GM23248 (cell line): ENCODE results near the gene UBASH3A. TPM values are rescaled to one million over a fixed set of nuclear protein-coding genes. Genes with fewer than 3 reads are reported as not detected.
"Not testable (repeated sequence)": the region's sequence is repeated elsewhere in the genome, so short reads cannot be mapped to it uniquely, and the experiment has no call there.

ENCODE experiments used
- DNase-seq: peaks from one replicate; pipeline ENCODE4 v3.0.0-alpha.2; 2015
- H2AFZ ChIP-seq: fragments of 200-600 bp; sonication (generic); 2 replicates; pipeline ENCODE4 v1.6.1; 2016; ENCODE audit warnings: antibody characterized with exemption
- H3F3A ChIP-seq: fragments of 200-600 bp; sonication (generic); 2 replicates; pipeline ENCODE4 v1.6.1; 2016; ENCODE audit warnings: mild to moderate bottlenecking, antibody characterized with exemption, mixed run types; ENCODE audit not compliant: insufficient read depth
- H3K27ac ChIP-seq: fragments of 200-600 bp; sonication (generic); 2 replicates; pipeline ENCODE4 v1.5.1; 2016; ENCODE audit warnings: mild to moderate bottlenecking
- H3K27me3 ChIP-seq: fragments of 200-600 bp; sonication (generic); replicated peaks from 2 replicates; pipeline ENCODE4 v1.6.1; 2016; ENCODE audit warnings: mild to moderate bottlenecking; ENCODE audit not compliant: insufficient read depth
- H3K36me3 ChIP-seq: fragments of 200-600 bp; sonication (generic); 2 replicates; pipeline ENCODE4 v1.6.1; 2016; ENCODE audit warnings: low read depth, mild to moderate bottlenecking
- H3K4me1 ChIP-seq: fragments of 200-600 bp; sonication (generic); 2 replicates; pipeline ENCODE4 v1.6.1; 2016; ENCODE audit warnings: mild to moderate bottlenecking; ENCODE audit not compliant: insufficient read depth
- H3K4me2 ChIP-seq: fragments of 200-600 bp; sonication (generic); one replicate; pipeline ENCODE4 v1.6.1; 2016; ENCODE audit warnings: mild to moderate bottlenecking; ENCODE audit not compliant: unreplicated experiment
- H3K4me3 ChIP-seq: fragments of 200-600 bp; sonication (generic); 2 replicates; pipeline ENCODE4 v1.5.1; 2016; ENCODE audit warnings: mild to moderate bottlenecking
- H3K79me2 ChIP-seq: fragments of 200-600 bp; sonication (generic); 2 replicates; pipeline ENCODE4 v1.6.1; 2016; ENCODE audit warnings: mild to moderate bottlenecking; ENCODE audit not compliant: insufficient read depth
- H3K9ac ChIP-seq: fragments of 200-600 bp; sonication (generic); 2 replicates; pipeline ENCODE4 v1.6.1; 2016; ENCODE audit warnings: mild to moderate bottlenecking
- H3K9me2 ChIP-seq: fragments of 200-600 bp; sonication (generic); 2 replicates; pipeline ENCODE4 v1.6.1; 2016; ENCODE audit warnings: mixed run types, mild to moderate bottlenecking, moderate library complexity; ENCODE audit not compliant: insufficient read depth
- H3K9me3 ChIP-seq: fragments of 200-600 bp; sonication (generic); one replicate; pipeline ENCODE4 v1.6.1; 2017; ENCODE audit warnings: low read depth
- H4K20me1 ChIP-seq: fragments of 200-600 bp; sonication (generic); 2 replicates; pipeline ENCODE4 v1.6.0; 2016; ENCODE audit not compliant: insufficient read depth
- EZH2 ChIP-seq: fragments of 200-600 bp; sonication (generic); IDR thresholded peaks from 2 replicates; pipeline ENCODE4 v1.6.1; 2018; ENCODE audit warnings: antibody characterized with exemption, mild to moderate bottlenecking; ENCODE audit not compliant: insufficient read depth, poor library complexity, severe bottlenecking
- EZH2phosphoT487 ChIP-seq: fragments of 200-600 bp; sonication (generic); IDR thresholded peaks from 2 replicates; pipeline ENCODE4 v1.6.1; 2018; ENCODE audit warnings: antibody characterized with exemption, moderate library complexity, mild to moderate bottlenecking, low read depth; ENCODE audit not compliant: insufficient read depth
- WGBS, 2 experiments: methylation state at CpG; one replicate each; pipeline ENCODE4 v1.1.6; 2015 to 2017; ENCODE audit warnings: low lambda C conversion rate in 2 of 2, low coverage in 1 of 2; ENCODE audit errors: missing lambda C conversion rate in 2 of 2; 5-methylcytosine and 5-hydroxymethylcytosine counted together
- in situ Hi-C: fragments of 300-500 bp; cut with MboI; formaldehyde crosslinking; loops from 2 replicates; pipeline ENCODE4 v1.15.0; 2020
- polyA plus RNA-seq: library from polyadenylated mRNA; unstranded; fragments of >200 nt; fragmentation: Nextera tagmentation; extraction: Ambion mirVana; gene quantifications from 2 replicates; pipeline ENCODE4 v1.2.1, GENCODE V29; 2016
- total RNA-seq: library from RNA; depleted of rRNA; stranded (reverse); fragments of >200 nt; shearing (Covaris generic); gene quantifications from 2 replicates; pipeline ENCODE4 v1.2.3, GENCODE V29; 2014

The UBASH3A gene
- total and polyA plus RNA-seq, 2 experiments from 2014 or later, result not detected

DNA sequence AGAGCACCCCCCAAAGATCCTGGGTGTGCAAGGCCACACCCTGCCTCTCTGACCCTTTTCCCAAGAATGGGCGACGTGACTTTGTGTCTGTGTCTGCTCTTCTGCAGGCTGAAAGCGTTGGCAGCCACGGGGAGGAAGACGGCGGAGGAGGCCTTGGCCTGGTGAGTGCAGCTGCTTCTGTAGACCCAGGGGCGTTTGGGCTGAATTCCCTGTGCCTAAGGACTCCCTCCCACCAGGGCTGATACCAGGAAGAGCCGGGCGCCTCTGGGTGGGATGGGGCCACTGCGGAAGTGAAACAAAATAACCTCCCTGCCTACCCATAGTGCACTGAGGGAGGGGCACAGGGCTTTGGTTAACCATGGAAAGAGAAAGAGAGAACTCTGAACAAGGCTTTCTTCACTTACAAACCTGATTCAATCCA, 2.5 kb downstream of the UBASH3A start:
- H3K9me3 ChIP-seq, result no peaks in the 10 kb centered on the region
- H3K79me2 ChIP-seq, result no peaks in the 10 kb centered on the region
- TF ChIP-seq EZH2 (no peak), EZH2phosphoT487 (no peak)
- peaks cover 4% of the 10 kb centered on the region for H3K27me3 ChIP-seq
- H3K9me2 ChIP-seq, result no peaks in the 10 kb centered on the region
- in situ Hi-C loops, result no loop called here
- H3F3A ChIP-seq, result no peaks in the 10 kb centered on the region
- H3K4me1 ChIP-seq, result no peaks in the 10 kb centered on the region
- no peak overlapping the region for H3K4me2 ChIP-seq
- WGBS, 2 experiments, result 56 to 57% methylated on average over 10 of the region's 10 CpGs
- no peak overlapping the region for H3K4me3 ChIP-seq
- no peaks in the 10 kb centered on the region for H4K20me1 ChIP-seq
- no peak overlapping the region for H2AFZ ChIP-seq
- no peaks in the 10 kb centered on the region for H3K36me3 ChIP-seq
- no peak for DNase-seq
- H3K27ac ChIP-seq, result no peak overlapping the region
- H3K9ac ChIP-seq, result no peak overlapping the region

DNA sequence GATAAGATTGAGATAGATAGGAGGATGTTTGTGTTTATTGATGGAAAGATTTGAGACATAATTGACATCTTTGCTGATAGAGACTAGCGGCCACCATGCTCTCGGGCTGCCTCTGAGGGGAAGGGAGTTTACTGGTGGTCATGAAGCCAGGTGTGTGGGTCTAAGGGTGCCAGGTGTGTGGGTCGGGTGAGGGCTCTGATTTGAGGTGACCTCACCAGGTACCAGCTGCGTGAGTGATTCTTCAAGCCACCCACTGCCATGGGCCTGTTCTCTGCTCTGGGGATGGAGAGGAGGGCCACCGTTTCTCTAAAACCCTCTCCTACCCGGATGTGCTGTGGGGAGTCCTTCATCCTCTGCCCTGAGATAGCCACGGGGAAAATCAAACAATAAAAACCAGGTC, 3.2 kb downstream of the UBASH3A start:
- in situ Hi-C loops, result no loop called here
- no peaks in the 10 kb centered on the region for H3K9me3 ChIP-seq
- H2AFZ ChIP-seq, result no peak overlapping the region
- H3K9ac ChIP-seq, result no peak overlapping the region
- no peaks in the 10 kb centered on the region for H3K79me2 ChIP-seq
- no peak overlapping the region for H3K4me3 ChIP-seq
- H3K27ac ChIP-seq, result no peak overlapping the region
- no peaks in the 10 kb centered on the region for H4K20me1 ChIP-seq
- H3F3A ChIP-seq, result no peaks in the 10 kb centered on the region
- TF ChIP-seq EZH2phosphoT487, result no peak
- no peak for TF ChIP-seq EZH2
- peaks cover 4% of the 10 kb centered on the region for H3K27me3 ChIP-seq
- no peaks in the 10 kb centered on the region for H3K9me2 ChIP-seq
- no peak for DNase-seq
- no peak overlapping the region for H3K4me2 ChIP-seq
- no peaks in the 10 kb centered on the region for H3K4me1 ChIP-seq
- WGBS, 2 experiments, result 29 to 33% methylated on average over 7 of the region's 7 CpGs
- H3K36me3 ChIP-seq, result no peaks in the 10 kb centered on the region

DNA sequence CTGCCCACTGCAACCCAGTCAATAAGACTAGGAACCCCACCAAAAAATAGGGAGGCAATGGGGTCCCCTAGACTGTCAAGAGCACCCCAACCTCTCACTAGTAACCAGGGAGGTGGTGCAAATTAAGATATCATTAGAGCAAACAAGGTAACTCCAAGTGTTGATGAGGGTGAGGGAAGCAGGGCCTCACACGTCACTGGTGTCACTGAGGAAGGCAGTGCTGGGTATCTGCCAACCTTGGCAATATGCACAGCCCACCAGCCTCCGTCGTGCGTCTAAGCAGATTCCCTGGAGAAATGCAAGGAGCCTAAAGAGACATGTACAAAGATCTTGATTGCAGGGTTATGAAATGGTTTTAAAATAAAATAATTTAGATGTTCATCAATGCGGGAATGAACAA, 3.8 kb downstream of the UBASH3A start:
- Histone ChIP-seq H3K4me2 (no peak overlapping the region), H3K9me3 (no peaks in the 10 kb centered on the region), H3K4me1 (no peaks in the 10 kb centered on the region), H3K27me3 (peaks cover 4% of the 10 kb centered on the region), H4K20me1 (no peaks in the 10 kb centered on the region), H3K36me3 (no peaks in the 10 kb centered on the region), H3K79me2 (no peaks in the 10 kb centered on the region), H3K9ac (no peak overlapping the region), H3K4me3 (no peak overlapping the region), H2AFZ (no peak overlapping the region), H3F3A (no peaks in the 10 kb centered on the region), H3K27ac (no peak overlapping the region), H3K9me2 (no peaks in the 10 kb centered on the region)
- DNase-seq, result no peak
- TF ChIP-seq EZH2phosphoT487, result no peak
- no peak for TF ChIP-seq EZH2
- in situ Hi-C loops, result no loop called here
- 10 to 11% methylated on average over 5 of the region's 5 CpGs for WGBS, 2 experiments

DNA sequence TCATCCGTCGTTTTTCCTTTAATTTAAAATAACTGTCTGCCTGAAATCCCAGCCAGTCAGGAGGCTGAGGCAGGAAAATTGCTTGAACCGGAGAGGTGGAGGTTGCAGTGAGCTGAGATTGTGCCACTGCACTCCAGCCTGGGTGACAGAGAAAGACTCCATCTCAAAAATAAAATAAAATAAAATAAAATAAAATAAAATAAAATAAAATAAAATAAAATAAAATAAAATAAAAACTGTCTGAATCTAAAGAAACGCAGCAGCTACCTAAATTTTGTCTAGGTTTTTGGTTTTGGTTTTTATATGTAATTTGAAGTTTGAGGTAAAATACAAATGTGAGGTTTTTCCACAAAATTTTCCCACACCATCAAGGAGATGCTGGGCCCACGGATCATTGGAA, 5.0 kb downstream of the UBASH3A start:
- H3K27me3 ChIP-seq, in situ Hi-C loops: not testable (repeated sequence)
- WGBS, 2 experiments, result 29 to 38% methylated on average over 5 of the region's 5 CpGs

DNA sequence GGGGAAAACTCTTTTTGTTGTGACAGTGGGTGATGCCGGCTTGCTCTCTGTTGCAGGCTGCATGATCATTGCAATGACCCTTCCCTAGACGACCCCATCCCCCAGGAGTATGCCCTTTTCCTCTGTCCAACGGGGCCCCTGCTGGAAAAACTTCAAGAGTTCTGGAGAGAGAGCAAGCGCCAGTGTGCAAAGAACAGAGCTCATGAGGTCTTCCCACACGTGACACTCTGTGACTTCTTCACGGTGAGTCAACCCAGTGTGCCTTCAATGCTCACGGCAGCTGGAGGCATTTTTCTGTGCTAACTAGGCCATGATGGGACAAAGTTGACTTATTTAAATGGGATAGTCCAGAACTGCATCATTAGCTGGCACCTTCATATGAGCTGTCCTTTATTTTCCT, 5.7 kb downstream of the UBASH3A start:
- no peaks in the 10 kb centered on the region for H3K9me3 ChIP-seq

More for the DNA sequence above, 5.0 kb downstream of the UBASH3A start:
- not testable (repeated sequence) for DNase-seq, H2AFZ ChIP-seq, H3K4me3 ChIP-seq, H3K27ac ChIP-seq, H3K9me3 ChIP-seq, H3K9me2 ChIP-seq, H3K36me3 ChIP-seq, H4K20me1 ChIP-seq, H3K4me1 ChIP-seq, H3K79me2 ChIP-seq, H3F3A ChIP-seq, H3K9ac ChIP-seq, H3K4me2 ChIP-seq

More for the DNA sequence above, 5.7 kb downstream of the UBASH3A start:
- TF ChIP-seq EZH2 (no peak), EZH2phosphoT487 (no peak)
- Histone ChIP-seq H3K9me2 (no peaks in the 10 kb centered on the region), H3K27me3 (peaks cover 4% of the 10 kb centered on the region), H3K36me3 (no peaks in the 10 kb centered on the region), H3K27ac (no peak overlapping the region), H3K9ac (no peak overlapping the region), H3K4me1 (no peaks in the 10 kb centered on the region), H3K4me2 (no peak overlapping the region), H2AFZ (no peak overlapping the region), H3K79me2 (no peaks in the 10 kb centered on the region), H3F3A (no peaks in the 10 kb centered on the region), H4K20me1 (no peaks in the 10 kb centered on the region), H3K4me3 (no peak overlapping the region)
- no peak for DNase-seq
- 25 to 31% methylated on average over 7 of the region's 7 CpGs for WGBS, 2 experiments
- in situ Hi-C loops, result no loop called here
